ENCODE measurements around the gene SARNP. TPM values are rescaled to one million over a fixed set of nuclear protein-coding genes. Genes with fewer than 3 reads are reported as not detected.
A peak's percentile ranks its signal among the peaks of the same experiment; 100 is the strongest.

The SARNP gene
- total and polyA plus RNA-seq, 9 of the 15 experiments (the other 6 are each of a cell fraction or from before 2014, with no cell fraction given) = 70.1 to 400 (median 198) TPM

DNA sequence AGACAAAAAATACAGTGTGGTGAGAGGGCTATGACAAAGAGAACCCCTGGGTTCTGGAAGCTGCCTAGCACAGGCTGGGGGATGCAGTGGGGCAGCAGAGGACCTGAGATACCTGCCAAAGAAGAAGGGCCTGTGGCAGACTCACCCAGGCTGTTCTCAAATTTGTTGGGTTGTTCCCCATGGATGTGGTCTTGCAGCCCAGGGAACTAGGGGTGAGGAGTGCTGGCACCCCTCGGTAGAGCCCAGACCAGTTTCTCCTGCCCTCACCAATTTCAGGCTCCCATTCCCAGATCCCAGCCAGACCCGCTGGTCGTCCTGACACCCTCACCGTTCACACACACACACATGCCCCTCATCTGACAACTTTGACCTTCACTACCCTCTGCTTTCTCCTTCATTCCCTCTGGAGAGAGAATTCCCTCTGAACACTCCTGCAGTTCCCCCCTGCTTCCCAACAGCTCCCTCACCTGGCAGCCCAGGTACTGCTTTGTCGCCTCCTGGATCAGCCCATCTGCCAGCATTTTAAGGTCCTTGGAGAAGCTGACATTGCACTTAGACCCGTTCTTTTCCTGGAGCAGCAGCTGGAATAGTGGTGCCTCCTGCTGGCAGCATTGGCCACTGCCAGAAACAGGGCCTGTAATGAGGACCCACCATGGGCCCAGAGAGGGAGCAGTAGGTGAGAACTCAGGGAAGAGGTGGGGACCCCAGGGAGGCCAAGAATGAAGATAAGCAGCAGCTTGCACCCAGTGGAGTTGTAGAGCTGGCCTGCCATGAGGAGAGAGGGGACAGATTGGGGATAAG lies 80.5 kb downstream of the SARNP start (continued):
- TF ChIP-seq JUN (IDR thresholded peaks at IDR 0.05; ENCODE audit: borderline replicate concordance, low read depth, low read length) (0 out of 2 replicates have a peak, but pooled peaks have one; percentile 31), JUN (CRISPR knock-in tag; IDR thresholded peaks at IDR 0.05; ENCODE audit: borderline replicate concordance) (no peak), GATAD2A (IDR thresholded peaks at IDR 0.05) (peak; percentile 38; the same call in 1 of the 2 replicates), SP1 (CRISPR knock-in tag; IDR thresholded peaks at IDR 0.05) (no peak), EGR1 (conservative IDR thresholded peaks at IDR 0.05) (0 out of 2 replicates have a peak, but pooled peaks have one; percentile 10), RB1 (IDR thresholded peaks at IDR 0.05; ENCODE audit: low read depth) (peak; percentile 73; the same call in 1 of the 2 replicates), MYC (IDR thresholded peaks at IDR 0.05; ENCODE audit: low read depth, low read length) (peak; percentile 21; the same call in 1 of the 2 replicates), MYC (CRISPR knock-in tag; IDR thresholded peaks at IDR 0.05; ENCODE audit: borderline replicate concordance, low read depth) (no peak), CC2D1A (IDR thresholded peaks at IDR 0.05) (peak; percentile 48; the same call in 1 of the 2 replicates), DEAF1 (CRISPR knock-in tag; IDR thresholded peaks at IDR 0.05) (peak; percentile 88), PRDM10 (IDR thresholded peaks at IDR 0.05; ENCODE audit: partially characterized antibody) (peak; percentile 86), SMAD2 (IDR thresholded peaks at IDR 0.05; ENCODE audit: low read depth, low read length) (no peak), HDAC6 (IDR thresholded peaks at IDR 0.05; ENCODE audit: low read depth, low read length) (no peak), TBP (optimal IDR thresholded peaks at IDR 0.05; ENCODE audit: low read depth, low read length) (no peak), ARID4B (CRISPR knock-in tag; IDR thresholded peaks at IDR 0.05) (0 out of 2 replicates have a peak, but pooled peaks have one; percentile 46), DACH1 (IDR thresholded peaks at IDR 0.05; ENCODE audit: partially characterized antibody) (peak; percentile 61), ARID2 (IDR thresholded peaks at IDR 0.05) (0 out of 2 replicates have a peak, but pooled peaks have one; percentile 62), HDGF (IDR thresholded peaks at IDR 0.05) (no peak), ZNF583 (CRISPR knock-in tag; IDR thresholded peaks at IDR 0.05) (no peak), TRIM24 (IDR thresholded peaks at IDR 0.05) (no peak)

Data from K562 (cell line).